Thymus (tissue), 14 donors: ENCODE data around the gene PLAC1. TPM values are rescaled to one million over a fixed set of nuclear protein-coding genes. Genes with fewer than 3 reads are reported as not detected.

Experiments
- DNase-seq, 9 donors: peaks; one replicate each; pipeline ENCODE4 v3.0.0-alpha.2; 2013; ENCODE audit warnings: low spot score in 9 of 9, low read depth in 6 of 9, missing footprints in 1 of 9
- H3K27ac ChIP-seq, 2 donors: one replicate each; pipeline ENCODE4 v1.5.1; 2013; ENCODE audit warnings: control low read depth in 1 of 2, low read depth in 1 of 2, low read length in 1 of 2, mild to moderate bottlenecking in 1 of 2, moderate library complexity in 1 of 2
- H3K27me3 ChIP-seq, 2 donors: one replicate each; pipeline ENCODE4 v1.5.1; 2013; ENCODE audit warnings: low read length in 1 of 2; ENCODE audit not compliant: control insufficient read depth in 2 of 2, insufficient read depth in 1 of 2
- H3K36me3 ChIP-seq, 2 donors: one replicate each; pipeline ENCODE4 v1.5.1; 2013; ENCODE audit warnings: low read length in 1 of 2, mild to moderate bottlenecking in 1 of 2, moderate library complexity in 1 of 2; ENCODE audit not compliant: control insufficient read depth in 2 of 2, insufficient read depth in 2 of 2
- H3K4me1 ChIP-seq, 2 donors: one replicate each; pipeline ENCODE4 v1.5.1; 2013; ENCODE audit warnings: low read length in 2 of 2; ENCODE audit not compliant: control insufficient read depth in 2 of 2, insufficient read depth in 2 of 2
- H3K4me3 ChIP-seq, 2 donors: one replicate each; pipeline ENCODE4 v1.5.1; 2013; ENCODE audit warnings: low read length in 2 of 2, control low read depth in 1 of 2, mild to moderate bottlenecking in 1 of 2
- H3K9me3 ChIP-seq, 2 donors: one replicate each; pipeline ENCODE4 v1.5.1; 2013; ENCODE audit warnings: low read length in 1 of 2, mild to moderate bottlenecking in 1 of 2; ENCODE audit not compliant: control insufficient read depth in 2 of 2, insufficient read depth in 1 of 2
- WGBS: extraction: QIAGEN DNeasy Blood & Tissue Kit; methylation state at CpG from one replicate; pipeline ENCODE4 v1.1.7; 2013; 5-methylcytosine and 5-hydroxymethylcytosine counted together
- long read RNA-seq, 10 donors: transcript quantifications; one replicate each; lab custom pipeline, GENCODE V29; 2026
- polyA plus RNA-seq: library from polyadenylated mRNA; stranded (reverse); fragments of 200-250 nt; gene quantifications from one replicate; pipeline ENCODE4 v1.2.3, GENCODE V29; 2013
- total RNA-seq: library from RNA; stranded (reverse); fragments of 120-200 nt; gene quantifications from one replicate; pipeline ENCODE4 v1.2.4, GENCODE V29; 2013
- donor health status: healthy.

The PLAC1 gene, protein sequence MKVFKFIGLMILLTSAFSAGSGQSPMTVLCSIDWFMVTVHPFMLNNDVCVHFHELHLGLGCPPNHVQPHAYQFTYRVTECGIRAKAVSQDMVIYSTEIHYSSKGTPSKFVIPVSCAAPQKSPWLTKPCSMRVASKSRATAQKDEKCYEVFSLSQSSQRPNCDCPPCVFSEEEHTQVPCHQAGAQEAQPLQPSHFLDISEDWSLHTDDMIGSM
- 0.24 TPM for total RNA-seq
- 0.91 TPM for polyA plus RNA-seq
- long read RNA-seq, donor 1, result 0 reads
- long read RNA-seq, donor 2, result 0 reads
- long read RNA-seq, donor 3, partial matches to known transcripts, result 0 of 1 reads
- long read RNA-seq, donor 3, other reads (novel, unspliced or antisense), result 0 of 1 reads
- long read RNA-seq, donor 4, result 0 reads
- long read RNA-seq, donor 5, result 0 reads
- long read RNA-seq, donor 6, result 0 reads
- long read RNA-seq, donor 7, result 0 reads
- long read RNA-seq, donor 8, result 0 reads
- long read RNA-seq, donor 9, result 0 reads
- long read RNA-seq, donor 10, result 0 reads

- 95% methylated on average over 5 of the region's 5 CpGs for WGBS
- Histone ChIP-seq H3K27ac (no peak within 1 kb of the TSS), H3K9me3 (no peaks in the 10 kb centered on the region), H3K36me3 (no peaks in the 10 kb centered on the region), H3K4me1 (no peaks in the 10 kb centered on the region), H3K4me3 (no peak within 1 kb of the TSS), H3K27me3 (no peaks in the 10 kb centered on the region)
- no peak for DNase-seq
Observed at GRCh38 chrX:134658002-134658759, at the start of gene PLAC1. PLAC1 (minus strand) TSS chrX:134658471; CDS start chrX:134566682, 91,789 bp downstream.

- no peak overlapping the region for H3K4me3 ChIP-seq
- no peaks in the 10 kb centered on the region for H3K36me3 ChIP-seq
- 75% methylated on average over 5 of the region's 5 CpGs for WGBS
- no peak overlapping the region for H3K27ac ChIP-seq
- H3K4me1 ChIP-seq, result no peaks in the 10 kb centered on the region
- no peak for DNase-seq
- H3K27me3 ChIP-seq, result no peaks in the 10 kb centered on the region
- no peaks in the 10 kb centered on the region for H3K9me3 ChIP-seq
Observed at GRCh38 chrX:134706138-134706537, 47.9 kb upstream of the PLAC1 start.

DNA sequence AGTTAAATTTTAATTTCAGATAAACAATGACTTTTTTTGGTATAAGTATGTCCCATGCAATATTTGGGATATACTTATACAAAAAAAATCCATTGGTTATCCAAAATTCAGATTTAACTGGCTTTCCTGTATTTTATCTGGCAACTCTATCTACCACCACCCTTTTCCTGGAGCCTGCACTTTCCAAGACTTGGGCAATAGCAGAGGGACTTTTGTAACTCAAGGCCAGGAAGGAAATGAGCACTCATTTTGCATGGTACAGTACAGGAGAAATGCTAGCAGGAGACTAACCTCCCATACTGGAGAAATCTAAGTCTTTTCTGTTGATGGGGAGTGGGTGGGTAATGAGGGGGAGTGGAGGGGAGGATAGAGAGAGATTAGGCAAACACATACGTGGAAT, 37.7 kb upstream of the PLAC1 start:
- H3K27ac ChIP-seq, result no peak overlapping the region
- no peaks in the 10 kb centered on the region for H3K9me3 ChIP-seq
- 93% methylated on average over 1 of the region's 1 CpG for WGBS
- H3K4me1 ChIP-seq, result no peaks in the 10 kb centered on the region
- no peaks in the 10 kb centered on the region for H3K27me3 ChIP-seq
- H3K36me3 ChIP-seq, result no peaks in the 10 kb centered on the region
- no peak for DNase-seq
- H3K4me3 ChIP-seq, result no peak overlapping the region

- no peak for DNase-seq
- 96% methylated on average over 5 of the region's 5 CpGs for WGBS
- no peaks in the 10 kb centered on the region for H3K9me3 ChIP-seq
Observed at GRCh38 chrX:134694333-134695322, 36.4 kb upstream of the PLAC1 start.

DNA sequence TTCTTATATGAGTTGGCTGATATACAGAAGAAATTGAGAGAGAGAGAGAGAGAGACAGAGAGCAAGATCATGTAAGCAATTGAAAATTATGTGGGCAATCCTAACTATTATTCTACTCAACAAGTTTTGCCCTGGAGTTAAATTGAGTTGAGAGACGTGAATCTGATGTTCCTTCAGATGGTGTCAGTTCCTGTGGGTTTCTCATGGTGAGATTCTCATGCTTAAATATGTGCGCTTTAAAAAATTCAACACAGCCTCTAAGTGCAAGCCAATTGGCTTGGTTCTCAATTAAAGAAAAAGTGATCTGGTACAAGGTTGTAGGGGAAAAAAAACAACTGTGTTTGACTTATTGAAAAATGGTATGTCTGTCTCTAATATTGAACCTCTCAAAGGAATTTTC, 35.4 kb upstream of the PLAC1 start:
- Histone ChIP-seq H3K36me3 (no peaks in the 10 kb centered on the region), H3K27ac (no peak overlapping the region), H3K27me3 (no peaks in the 10 kb centered on the region), H3K9me3 (no peaks in the 10 kb centered on the region), H3K4me1 (no peaks in the 10 kb centered on the region), H3K4me3 (no peak overlapping the region)
- DNase-seq, result no peak
- 95% methylated on average over 2 of the region's 2 CpGs for WGBS

More at GRCh38 chrX:134694333-134695322, 36.4 kb upstream of the PLAC1 start:
- H3K4me3 ChIP-seq, result no peak overlapping the region
- no peaks in the 10 kb centered on the region for H3K4me1 ChIP-seq
- H3K36me3 ChIP-seq, result no peaks in the 10 kb centered on the region
- no peaks in the 10 kb centered on the region for H3K27me3 ChIP-seq
- no peak overlapping the region for H3K27ac ChIP-seq

DNA sequence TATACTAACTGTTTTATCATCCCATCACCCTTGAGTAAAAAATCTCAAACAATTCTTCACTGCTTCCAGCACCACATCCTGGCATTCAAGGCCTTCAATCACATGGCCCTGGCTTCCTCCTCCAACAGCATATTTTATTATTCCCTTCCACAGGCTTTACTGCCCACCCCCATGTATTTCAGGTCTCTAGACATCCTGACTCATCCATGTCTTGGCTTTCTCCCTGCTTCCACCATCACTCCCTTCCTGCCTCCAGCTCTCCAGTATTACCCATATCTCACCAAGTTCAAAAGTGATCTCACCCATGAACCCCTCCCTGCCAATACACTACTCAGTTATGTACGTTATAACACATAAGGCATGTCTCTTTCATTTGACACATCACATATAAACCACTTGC, 34.7 kb upstream of the PLAC1 start:
- H3K9me3 ChIP-seq, result no peaks in the 10 kb centered on the region
- WGBS, result 91% methylated on average over 1 of the region's 1 CpG
- no peaks in the 10 kb centered on the region for H3K4me1 ChIP-seq
- H3K27me3 ChIP-seq, result no peaks in the 10 kb centered on the region
- H3K4me3 ChIP-seq, result no peak overlapping the region
- no peak overlapping the region for H3K27ac ChIP-seq
- H3K36me3 ChIP-seq, result no peaks in the 10 kb centered on the region
- no peak for DNase-seq

DNA sequence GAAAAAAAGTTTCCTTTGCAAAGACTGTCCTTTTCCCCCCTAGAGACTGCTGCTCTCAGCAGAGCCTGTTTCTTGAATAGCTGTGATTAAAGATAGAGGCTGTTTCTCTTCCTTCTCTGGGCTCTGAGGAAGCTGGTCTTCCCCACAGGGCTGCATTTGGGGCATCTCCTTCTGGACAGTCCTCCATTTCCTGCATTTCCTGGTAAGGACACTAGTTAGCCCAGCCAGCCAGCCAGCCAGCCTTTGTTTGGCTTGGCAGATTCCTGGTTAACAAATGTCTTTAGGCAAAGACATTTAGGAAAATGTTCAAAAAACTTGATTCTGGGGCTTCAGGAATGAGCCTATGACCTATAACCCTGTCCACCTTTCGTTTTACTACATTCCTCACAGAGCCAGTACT, 34.0 kb upstream of the PLAC1 start:
- H3K27me3 ChIP-seq, result no peaks in the 10 kb centered on the region
- WGBS, result 71% methylated on average over 1 of the region's 1 CpG
- H3K27ac ChIP-seq, result no peak overlapping the region
- DNase-seq, result no peak
- no peaks in the 10 kb centered on the region for H3K4me1 ChIP-seq
- H3K9me3 ChIP-seq, result no peaks in the 10 kb centered on the region
- H3K4me3 ChIP-seq, result no peak overlapping the region
- H3K36me3 ChIP-seq, result no peaks in the 10 kb centered on the region

- H3K4me3 ChIP-seq, result no peak overlapping the region
- no peaks in the 10 kb centered on the region for H3K4me1 ChIP-seq
- no peaks in the 10 kb centered on the region for H3K9me3 ChIP-seq
- no peak overlapping the region for H3K27ac ChIP-seq
- no peaks in the 10 kb centered on the region for H3K27me3 ChIP-seq
- DNase-seq, result no peak
- no peaks in the 10 kb centered on the region for H3K36me3 ChIP-seq
- 96% methylated on average over 7 of the region's 7 CpGs for WGBS
Observed at GRCh38 chrX:134691453-134691852, 33.2 kb upstream of the PLAC1 start.
